Measurements from ENCODE around the gene SLC1A3.

The SLC1A3 gene

DNA sequence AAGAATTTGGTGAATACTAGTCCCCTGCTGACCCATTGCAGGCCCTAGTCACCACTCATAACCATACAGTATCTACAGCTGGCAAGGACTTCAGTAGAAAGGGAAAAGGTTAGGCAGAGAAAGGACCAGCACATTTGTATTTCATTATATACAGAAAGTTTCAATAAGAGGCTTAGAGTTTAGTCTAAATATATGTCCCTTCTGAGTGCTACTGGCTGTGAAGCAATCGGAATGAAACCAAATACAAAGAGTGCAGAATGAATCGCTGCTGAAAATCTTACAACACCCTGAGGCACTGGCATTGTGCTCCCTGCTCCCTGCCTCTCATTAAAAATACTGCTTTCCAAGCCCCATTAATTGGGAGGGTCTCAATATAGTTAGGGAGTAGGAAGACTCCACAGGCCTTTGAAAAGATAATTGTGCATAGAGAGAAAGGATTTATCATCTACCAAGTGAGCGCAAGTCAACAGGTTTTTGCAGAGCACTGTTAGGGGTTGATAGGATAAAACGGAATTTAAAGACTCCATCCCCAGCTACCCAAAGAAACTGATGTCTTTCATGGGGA lies 110.8 kb downstream of the SLC1A3 start:
- no peak for DNase-seq (ENCODE audit: low spot score)

DNA sequence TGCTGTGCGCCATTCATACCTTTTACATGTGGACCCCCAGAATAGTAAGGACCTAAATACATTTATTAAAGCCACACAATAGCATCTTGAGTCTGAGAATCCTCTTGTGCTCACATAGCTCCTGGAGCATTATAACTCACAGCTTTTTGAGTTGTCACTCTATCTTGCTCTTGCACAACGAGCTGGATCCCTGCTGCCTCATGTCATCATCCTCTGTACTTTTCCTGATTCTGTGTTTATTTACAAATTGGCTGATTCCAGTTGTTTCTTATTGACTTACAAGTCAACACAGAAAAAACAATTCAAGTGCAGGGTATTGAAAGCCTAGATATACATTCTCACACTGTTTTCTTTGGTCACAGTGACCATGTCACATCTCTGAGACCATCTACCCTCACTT lies 112.9 kb downstream of the SLC1A3 start:
- DNase-seq (ENCODE audit: low spot score): no peak

DNA sequence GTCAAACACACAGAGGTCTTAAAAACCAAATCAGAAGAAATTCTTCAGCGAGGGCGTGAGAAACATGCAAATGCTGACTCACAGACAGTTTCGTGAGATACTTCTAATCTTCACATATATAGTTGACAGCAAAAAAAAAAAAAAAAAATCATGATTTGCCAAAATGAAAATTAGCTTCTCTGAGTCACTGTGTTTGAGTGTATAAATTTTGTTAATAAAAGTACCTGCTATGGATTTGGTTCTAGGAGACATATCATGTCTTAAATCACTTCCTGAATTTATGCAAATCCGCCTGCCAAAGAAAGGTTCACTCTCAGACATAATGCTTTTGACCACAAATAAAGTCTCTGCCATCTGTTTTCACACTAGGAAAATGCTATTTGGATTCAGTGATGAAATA lies 114.3 kb downstream of the SLC1A3 start:
- no peak for DNase-seq (ENCODE audit: low spot score)

DNA sequence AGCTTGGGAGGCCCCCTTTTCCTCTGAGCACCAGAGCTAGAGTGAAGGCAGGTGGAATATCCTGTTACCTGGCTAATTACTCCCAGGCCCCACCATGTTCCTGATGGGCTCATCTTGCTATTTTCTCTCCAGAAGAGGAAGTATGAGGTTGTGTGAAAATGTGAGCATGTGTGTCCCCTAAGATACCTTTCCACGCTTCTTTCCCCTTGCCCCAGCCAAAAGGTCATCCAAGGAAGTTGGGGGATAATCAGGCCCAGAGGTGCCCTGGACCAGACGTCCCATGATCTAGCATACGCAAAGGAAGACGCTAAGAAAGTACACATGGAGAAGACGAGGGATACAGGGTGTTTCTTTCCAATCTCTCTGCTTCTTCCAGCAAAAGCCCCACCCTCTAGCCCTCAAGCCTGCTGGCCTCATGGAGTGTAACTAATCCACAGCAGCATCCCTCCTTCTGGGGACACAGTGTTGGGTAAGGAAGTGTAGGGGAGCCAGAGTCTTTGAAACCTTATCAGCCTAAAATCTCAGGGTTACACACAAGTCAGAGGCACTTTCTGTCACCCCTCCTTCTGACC lies 115.3 kb downstream of the SLC1A3 start:
- DNase-seq (ENCODE audit: low spot score): no peak

DNA sequence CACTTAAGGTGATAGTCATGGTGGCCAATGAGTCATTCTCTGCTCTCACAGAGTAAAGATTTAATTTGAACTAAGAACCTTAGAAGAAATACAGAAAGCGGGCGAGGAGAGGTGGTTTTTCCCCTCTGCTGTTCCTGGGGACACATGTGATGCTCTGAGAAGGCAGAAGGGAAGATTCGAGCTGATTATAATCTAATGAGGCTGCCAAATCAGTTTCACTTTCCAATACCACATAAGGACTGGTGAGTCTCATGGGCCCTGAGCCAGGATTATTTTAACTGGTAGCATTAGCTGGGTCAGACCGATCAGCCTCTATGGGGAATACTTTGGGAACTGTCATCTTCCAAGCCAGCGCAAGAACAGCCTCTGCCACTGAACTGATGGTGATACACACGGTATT lies 116.5 kb downstream of the SLC1A3 start:
- no peak for DNase-seq (ENCODE audit: low spot score)

DNA sequence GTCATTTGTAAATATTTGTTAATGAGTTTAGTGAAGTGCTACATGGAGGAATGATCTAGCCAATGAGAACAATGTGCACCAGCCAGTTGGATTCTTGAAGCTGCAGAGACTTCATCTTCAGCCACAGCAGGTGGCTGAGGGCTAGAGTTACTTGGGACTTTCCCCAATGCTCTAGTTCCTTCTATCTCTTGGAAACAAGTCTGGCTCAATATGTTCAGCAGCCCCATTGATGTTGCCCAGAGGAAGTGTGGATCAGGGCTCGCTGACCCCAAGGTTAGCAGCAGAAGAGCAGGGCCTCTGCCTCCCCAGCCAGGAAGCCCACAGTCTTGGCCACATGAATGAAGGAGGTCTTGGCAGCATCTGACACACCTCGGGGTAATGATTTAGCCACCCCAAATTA lies 117.5 kb downstream of the SLC1A3 start:
- DNase-seq (ENCODE audit: low spot score): peak; percentile 49

DNA sequence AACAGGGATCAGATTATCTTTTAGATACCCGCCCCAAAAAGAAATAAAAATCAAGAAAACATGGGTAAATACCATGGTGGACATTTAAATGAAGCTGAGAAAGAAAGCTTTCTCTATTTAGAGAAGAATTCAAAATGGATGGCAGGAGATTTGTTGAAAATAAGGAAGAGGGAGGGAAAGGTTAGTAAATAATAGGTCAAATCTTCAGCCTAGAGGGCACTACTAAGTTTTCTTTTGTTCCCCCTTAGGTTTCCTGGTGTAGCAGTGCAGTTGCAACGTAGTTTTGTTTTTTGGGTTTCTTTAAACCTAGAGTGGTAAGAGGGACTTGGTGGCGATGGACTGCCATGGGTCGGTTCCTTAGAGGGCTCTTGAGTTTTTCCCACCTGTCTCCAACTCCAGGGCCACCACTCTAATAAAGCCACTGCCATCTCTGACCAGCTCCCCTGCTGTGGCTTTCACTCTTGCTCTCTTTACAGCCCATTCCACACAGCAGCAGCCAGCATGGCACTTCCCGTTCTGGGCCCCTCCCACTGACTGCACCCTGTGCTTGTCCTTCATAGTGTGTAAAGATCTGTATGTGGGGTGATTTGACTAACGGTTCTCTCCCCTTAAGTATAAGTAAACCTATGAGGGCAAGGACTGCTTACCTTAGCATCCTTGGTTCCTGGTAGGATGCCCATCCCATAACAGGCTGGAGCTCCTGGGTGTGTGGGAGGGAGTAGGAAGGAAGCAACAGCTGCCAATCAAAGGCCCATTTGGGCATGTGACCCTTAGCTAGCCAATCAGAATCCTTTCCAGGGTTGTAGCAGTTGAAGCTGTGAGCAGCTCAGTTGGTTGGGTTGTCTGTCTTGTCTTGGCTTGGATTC lies 118.3 kb downstream of the SLC1A3 start:
- DNase-seq (ENCODE audit: low spot score): peak; percentile 92

DNA sequence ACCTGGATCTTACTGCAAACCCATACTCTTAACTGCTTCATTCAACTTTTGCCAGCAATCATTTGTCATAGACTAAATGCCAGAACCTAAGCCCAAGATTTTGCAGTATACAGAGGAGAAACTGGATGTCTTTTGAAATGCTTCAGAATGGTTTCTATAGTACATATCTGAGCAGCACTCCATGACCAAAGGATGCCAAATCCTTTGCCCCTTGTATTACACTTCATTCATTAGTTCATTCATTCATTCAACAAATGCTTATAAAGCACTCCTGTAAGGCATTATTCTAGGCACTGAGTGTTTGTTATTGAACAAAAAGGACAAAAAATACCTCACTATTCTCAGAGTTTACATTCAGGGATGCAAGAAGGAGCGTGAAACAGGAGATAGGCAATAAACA lies 119.9 kb downstream of the SLC1A3 start:
- no peak for DNase-seq (ENCODE audit: low spot score)

DNA sequence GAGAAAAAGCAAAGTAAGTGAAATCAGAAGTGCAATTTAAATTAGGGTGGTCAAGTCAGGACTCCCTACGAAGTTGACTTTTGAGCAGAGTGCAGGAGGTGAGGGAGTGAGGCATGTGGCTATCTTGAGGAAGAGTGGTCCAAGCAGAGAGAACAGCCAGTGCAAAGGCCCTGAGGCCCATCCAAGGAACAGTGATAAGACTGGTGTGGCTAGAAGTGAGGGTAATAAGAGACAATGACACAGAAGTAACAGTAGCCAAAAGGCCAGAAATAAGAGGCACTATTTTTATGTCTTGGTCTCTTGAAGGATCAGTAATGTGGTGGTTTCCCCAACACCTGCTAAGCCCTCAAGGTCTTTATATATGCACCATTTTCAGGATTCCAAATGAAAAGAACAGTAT lies 120.4 kb downstream of the SLC1A3 start:
- DNase-seq (ENCODE audit: low spot score): no peak

DNA sequence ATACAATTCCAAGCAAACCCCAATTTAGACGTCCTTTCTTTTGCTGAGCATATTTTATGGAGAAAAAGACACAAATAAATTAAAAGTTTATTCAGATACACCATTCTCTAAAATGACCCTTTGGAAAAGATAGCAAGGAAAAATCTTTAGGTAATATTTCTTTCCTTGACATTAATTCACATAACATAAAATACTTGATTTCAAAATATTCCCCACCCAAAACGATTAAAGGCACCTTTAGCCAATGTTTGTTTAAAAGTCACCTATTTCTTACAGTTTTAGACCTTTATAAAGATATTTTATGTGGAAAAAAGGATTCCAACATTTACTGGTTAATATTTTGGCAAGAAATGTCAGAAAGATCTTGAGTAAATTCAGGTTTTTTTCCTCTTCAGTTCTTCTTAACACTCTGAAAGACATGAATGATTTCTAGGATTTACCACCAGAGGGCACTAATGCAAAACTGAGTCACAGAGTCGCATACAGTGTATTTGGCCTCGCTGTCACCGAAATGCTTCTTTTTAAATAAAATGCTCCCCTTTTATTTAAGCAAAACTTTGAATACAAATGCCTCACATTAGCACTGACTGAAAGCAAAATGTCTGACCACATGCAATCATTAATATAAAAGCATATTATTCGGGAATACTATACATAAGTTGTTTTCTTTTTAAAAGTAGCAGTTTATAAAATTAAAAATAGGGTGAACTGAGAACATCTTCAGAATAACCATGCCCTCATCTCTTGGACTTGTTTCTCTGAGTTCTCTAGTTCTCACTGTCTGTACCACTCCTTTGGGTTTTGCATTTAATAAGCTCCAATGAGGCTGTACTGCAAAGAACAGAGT lies 122.5 kb downstream of the SLC1A3 start:
- peak; percentile 60 for DNase-seq (ENCODE audit: low spot score)

DNA sequence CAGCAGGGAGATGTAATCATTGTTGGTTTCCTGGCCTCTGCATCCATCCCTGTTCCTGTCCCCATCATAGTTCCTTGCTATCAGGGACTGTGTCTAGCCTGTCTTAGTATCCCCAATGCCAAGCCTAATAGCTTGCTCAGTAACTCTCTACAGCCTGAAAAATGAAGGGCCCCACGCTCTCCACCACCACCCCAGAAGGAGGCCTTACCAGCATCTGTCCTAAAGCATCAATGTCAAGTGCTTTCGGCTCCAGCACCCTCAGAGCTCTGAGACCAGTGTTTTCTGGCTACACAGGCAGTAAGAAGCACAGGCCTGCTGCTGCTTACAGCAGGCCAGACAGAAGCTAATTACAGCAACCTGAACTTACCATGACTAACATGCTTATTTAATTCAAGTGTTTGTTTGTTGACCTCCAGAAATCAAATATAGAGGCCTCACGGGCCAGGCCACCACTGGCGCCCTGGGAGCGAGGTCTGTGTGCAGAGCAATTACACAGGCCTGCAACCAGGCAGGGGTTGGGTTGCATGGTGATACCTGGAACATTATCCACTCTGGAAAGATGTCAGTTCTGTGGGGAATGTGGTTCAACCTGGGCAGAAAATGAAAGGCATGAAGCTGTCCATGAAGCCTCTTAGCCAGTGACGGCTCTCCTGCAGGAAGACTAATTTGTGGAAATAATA lies 124.3 kb downstream of the SLC1A3 start:
- no peak for DNase-seq (ENCODE audit: low spot score)

DNA sequence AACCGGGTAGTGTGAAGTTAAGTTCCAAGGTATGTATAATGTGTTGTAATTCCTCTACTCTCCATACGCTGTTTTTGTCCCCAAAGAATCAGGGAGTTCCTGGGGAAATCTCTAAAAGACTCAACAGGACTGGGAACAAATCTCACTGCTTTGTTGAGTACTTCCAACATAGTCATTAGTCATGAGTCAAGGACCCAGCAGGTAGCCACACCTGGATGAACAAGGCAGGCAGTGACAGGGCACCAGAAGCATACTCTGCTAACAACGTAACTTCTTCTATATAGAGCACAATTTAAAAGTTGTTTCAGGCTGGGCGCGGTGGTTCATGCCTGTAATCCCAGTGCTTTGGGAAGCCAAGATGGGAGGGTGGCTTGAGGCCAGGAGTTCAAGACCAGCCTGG lies 126.8 kb downstream of the SLC1A3 start:
- no peak for DNase-seq (ENCODE audit: low spot score)

DNA sequence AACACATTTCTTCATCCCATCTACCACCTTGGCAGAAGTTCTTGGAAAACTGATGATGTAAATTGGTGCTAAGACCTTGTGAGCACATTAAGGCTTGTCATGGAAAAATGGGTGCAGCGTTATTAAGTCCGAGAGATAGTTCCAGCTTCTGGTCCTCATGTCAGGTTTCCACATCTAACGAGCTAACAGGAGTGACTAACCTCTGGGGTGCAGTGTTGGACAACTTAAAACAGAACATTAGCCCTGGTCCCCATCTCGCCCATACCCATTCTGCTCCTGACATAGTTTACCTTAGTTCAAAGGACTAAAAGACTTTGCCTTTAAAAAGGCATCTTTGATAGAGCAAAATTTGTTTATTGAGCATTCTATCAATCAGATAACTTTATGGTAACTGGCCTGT lies 128.0 kb downstream of the SLC1A3 start:
- DNase-seq (ENCODE audit: low spot score): no peak

DNA sequence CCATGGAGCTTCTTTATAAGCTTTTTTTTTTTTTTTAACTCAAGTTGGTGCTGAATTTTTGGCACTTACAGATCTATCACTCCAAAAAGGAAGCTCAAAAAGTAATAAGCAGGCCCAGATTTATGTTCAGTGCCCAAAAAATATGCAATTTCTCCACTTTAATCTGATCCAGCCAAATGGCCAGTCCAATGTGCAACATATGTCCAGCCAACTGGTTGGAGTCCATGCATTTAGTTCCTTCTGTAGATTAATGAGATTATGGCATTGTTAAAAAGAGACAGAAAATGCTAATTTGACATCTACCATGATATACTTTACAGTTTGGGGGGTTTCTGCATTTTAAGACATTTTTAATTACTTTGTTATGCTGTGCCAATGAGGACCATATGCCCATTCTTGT lies 129.5 kb downstream of the SLC1A3 start:
- no peak for DNase-seq (ENCODE audit: low spot score)

Data from germinal center (tissue), 1 donor.